BE2C (cell line): Measurements from ENCODE around the gene BPIFB2.

Experiments used
- DNase-seq: peaks from one replicate; pipeline ENCODE4 v3.0.0-alpha.2; 2020
- H3K27me3 ChIP-seq: fragments of 250-450 bp; sonication (Bioruptor Pico); 2 replicates; pipeline ENCODE4 v1.5.1; 2020; ENCODE audit warnings: mild to moderate bottlenecking
- H3K36me3 ChIP-seq: fragments of 250-450 bp; sonication (Bioruptor Pico); 2 replicates; pipeline ENCODE4 v1.5.1; 2020; ENCODE audit warnings: mild to moderate bottlenecking
- H3K4me1 ChIP-seq: fragments of 250-450 bp; sonication (Bioruptor Pico); 2 replicates; pipeline ENCODE4 v1.5.1; 2020
- H3K4me3 ChIP-seq: 2 replicates; pipeline ENCODE4 v1.5.1; 2011; ENCODE audit warnings: low read depth, low read length
- H3K9me3 ChIP-seq: fragments of 250-450 bp; sonication (Bioruptor Pico); 2 replicates; pipeline ENCODE4 v1.5.1; 2020
- CTCF ChIP-seq: IDR thresholded peaks from 2 replicates; pipeline ENCODE4 v1.5.1; 2012; ENCODE audit warnings: mild to moderate bottlenecking, low read depth, low read length

Gene BPIFB2

DNA sequence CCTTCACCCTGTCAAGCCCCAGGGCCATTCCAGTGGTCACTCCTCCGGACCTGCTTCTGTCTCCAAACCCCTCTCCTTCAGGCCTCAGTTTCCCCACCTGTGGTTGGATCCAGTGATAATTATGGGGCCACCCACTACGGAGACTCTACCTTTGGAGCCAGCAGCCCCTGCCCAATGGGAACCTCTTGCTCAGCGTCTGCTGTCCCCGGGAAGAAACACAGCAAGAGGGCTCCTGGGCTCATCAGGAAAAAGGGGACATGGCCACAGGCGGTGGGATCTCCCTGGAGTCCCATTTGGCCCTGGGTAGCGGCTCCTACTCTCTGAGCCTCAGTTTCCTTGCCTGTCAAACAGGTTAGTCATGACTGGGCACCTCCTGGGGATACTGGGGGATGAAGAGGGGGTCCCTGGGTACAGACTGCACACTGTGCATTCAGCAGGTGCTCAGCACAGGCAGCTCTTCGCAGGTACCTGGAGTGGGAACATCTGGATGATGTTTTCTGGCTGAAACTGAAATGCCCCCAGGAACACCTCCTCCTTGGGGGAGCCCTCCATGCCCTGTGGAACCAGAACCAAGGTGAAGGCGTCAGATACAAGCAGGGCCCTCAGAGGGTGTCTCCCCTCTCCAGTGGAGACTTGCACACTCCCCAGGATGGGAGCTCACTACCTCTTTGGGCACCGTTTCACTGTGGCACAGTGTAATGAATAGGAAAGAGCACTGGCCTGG lies 22.7 kb upstream of the BPIFB2 start:
- Histone ChIP-seq H3K36me3 (no peaks in the 10 kb centered on the region), H3K27me3 (no peaks in the 10 kb centered on the region), H3K9me3 (no peaks in the 10 kb centered on the region), H3K4me3 (no peak overlapping the region), H3K4me1 (peaks cover 3% of the 10 kb centered on the region; the same call in 1 of the 2 replicates)
- DNase-seq, result no peak
- TF ChIP-seq CTCF, result no peak

- no peak overlapping the region for H3K4me3 ChIP-seq
- no peaks in the 10 kb centered on the region for H3K9me3 ChIP-seq
- no peaks in the 10 kb centered on the region for H3K36me3 ChIP-seq
- no peak for DNase-seq
- TF ChIP-seq CTCF, result no peak
- H3K4me1 ChIP-seq, result peaks cover 3% of the 10 kb centered on the region; the same call in 1 of the 2 replicates
- no peaks in the 10 kb centered on the region for H3K27me3 ChIP-seq
Measured at GRCh38 chr20:32985596-32985995, 21.9 kb upstream of the BPIFB2 start.

- no peaks in the 10 kb centered on the region for H3K36me3 ChIP-seq
- H3K9me3 ChIP-seq, result no peaks in the 10 kb centered on the region
- no peak for DNase-seq
- TF ChIP-seq CTCF, result no peak
- no peak overlapping the region for H3K4me3 ChIP-seq
- H3K27me3 ChIP-seq, result no peaks in the 10 kb centered on the region
- H3K4me1 ChIP-seq, result peaks cover 3% of the 10 kb centered on the region; the same call in 1 of the 2 replicates
Measured at GRCh38 chr20:32986331-32986966, 21.1 kb upstream of the BPIFB2 start.

- no peak for DNase-seq
- Histone ChIP-seq H3K27me3 (no peaks in the 10 kb centered on the region), H3K4me1 (peaks cover 3% of the 10 kb centered on the region; the same call in 1 of the 2 replicates), H3K9me3 (no peaks in the 10 kb centered on the region), H3K4me3 (no peak overlapping the region), H3K36me3 (no peaks in the 10 kb centered on the region)
- no peak for TF ChIP-seq CTCF
Measured at GRCh38 chr20:32987044-32987825, 20.3 kb upstream of the BPIFB2 start.

DNA sequence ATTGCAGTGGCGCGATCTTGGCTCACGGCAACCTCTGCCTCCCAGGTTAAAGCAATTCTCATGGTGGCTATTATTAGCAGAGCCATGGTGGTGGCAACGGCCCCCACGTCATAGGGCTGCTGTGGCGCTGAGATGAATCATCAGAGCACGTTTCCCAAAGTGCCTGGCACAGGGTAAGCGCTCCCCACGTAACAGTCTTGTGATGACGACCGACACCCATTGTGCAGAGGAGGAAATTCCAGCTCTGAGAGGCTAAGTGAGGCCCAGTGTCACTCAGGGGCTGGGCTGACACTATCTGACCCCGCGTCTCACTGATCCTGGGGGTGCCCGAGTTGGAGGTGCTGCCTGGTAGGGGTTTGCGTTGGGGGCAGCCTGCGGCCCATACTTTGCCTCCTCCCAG lies 19.5 kb upstream of the BPIFB2 start:
- no peak overlapping the region for H3K4me3 ChIP-seq
- no peaks in the 10 kb centered on the region for H3K27me3 ChIP-seq
- TF ChIP-seq CTCF, result no peak
- no peak for DNase-seq
- no peaks in the 10 kb centered on the region for H3K9me3 ChIP-seq
- no peaks in the 10 kb centered on the region for H3K36me3 ChIP-seq
- H3K4me1 ChIP-seq, result no peaks in the 10 kb centered on the region; the same call in 1 of the 2 replicates
